Activated CD4-positive, alpha-beta T cell treated with anti-CD3 and anti-CD28 coated beads for 36 hours (primary cell): ENCODE measurements around the gene VIP. TPM values are rescaled to one million over a fixed set of nuclear protein-coding genes. Genes with fewer than 3 reads are reported as not detected.
"Not testable (repeated sequence)": the region's sequence is repeated elsewhere in the genome, so short reads cannot be mapped to it uniquely, and the experiment has no call there.

Experiments used
- ATAC-seq: fragments of 200-7000 bp; cut with Tn5 transposase; one replicate; pipeline ENCODE4 v1.10.0; 2021; ENCODE audit warnings: mild to moderate bottlenecking, moderate library complexity
- CTCF ChIA-PET: fragments of 350-600 bp; sonication (Branson Sonifier 250); formaldehyde crosslinking; loops from one replicate; lab custom pipeline; 2021; ENCODE audit warnings: antibody characterized with exemption; lab: Charles Lee
- POLR2A ChIA-PET: fragments of 350-600 bp; sonication (Branson Sonifier 250); formaldehyde crosslinking; loops from one replicate; lab custom pipeline; 2021; ENCODE audit warnings: antibody characterized with exemption, inconsistent platforms; lab: Charles Lee
- DNase-seq: peaks from one replicate; pipeline ENCODE4 v3.0.0-alpha.2; 2020
- H3K27ac Mint-ChIP-seq: one replicate; pipeline ENCODE4 v1.8.0; 2021; ENCODE audit warnings: mixed read lengths
- H3K27me3 Mint-ChIP-seq: one replicate; pipeline ENCODE4 v1.8.0; 2021; ENCODE audit warnings: mixed read lengths
- H3K36me3 Mint-ChIP-seq: one replicate; pipeline ENCODE4 v1.8.0; 2021; ENCODE audit warnings: low read depth, mixed read lengths
- H3K4me1 Mint-ChIP-seq: one replicate; pipeline ENCODE4 v1.8.0; 2021; ENCODE audit warnings: mixed read lengths
- H3K4me3 Mint-ChIP-seq: one replicate; pipeline ENCODE4 v1.8.0; 2021; ENCODE audit warnings: mild to moderate bottlenecking, moderate library complexity, mixed read lengths
- H3K9me3 Mint-ChIP-seq: one replicate; pipeline ENCODE4 v1.8.0; 2021; ENCODE audit warnings: low read depth, mixed read lengths
- intact Hi-C, 2 experiments: fragments of 100-400 bp; cut with DNase I in 1 of 2; cut with micrococcal nuclease in 1 of 2; formaldehyde crosslinking; loops; one replicate each; pipeline versions ENCODE4 v1.14.2 to v1.15.1; 2022 to 2024; cut with DNase I, micrococcal nuclease
- total RNA-seq, 2 experiments: library from RNA; stranded (reverse); gene quantifications; one replicate each; pipeline ENCODE4 v1.2.3, GENCODE V29; 2021

The VIP gene
- not detected for total RNA-seq

- POLR2A ChIA-PET: no interaction called here
- H3K4me3 Mint-ChIP-seq: no peak within 1 kb of the TSS
Observed at GRCh38 chr6:152750694-152751093, at the start of gene VIP. Gene VIP, plus strand, starts transcription at chr6:152750797. Its CDS starts 1,381 bp downstream, at chr6:152752178.

GRCh38 chr6:152701081-152701862 is 49.3 kb upstream of the VIP start:
- no peak for ATAC-seq
- Mint-ChIP-seq H3K36me3 (no peaks in the 10 kb centered on the region), H3K4me1 (no peaks in the 10 kb centered on the region), H3K27me3 (peaks cover 20% of the 10 kb centered on the region), H3K4me3 (no peak overlapping the region), H3K9me3 (no peaks in the 10 kb centered on the region), H3K27ac (no peak overlapping the region)
- intact Hi-C loops: no loop called here
- DNase-seq: no peak
- CTCF ChIA-PET: interaction anchor here (1.4 kb wide), 1 partner anchor 149 kb away, joined by 3 read pairs; no protein-coding TSS in a partner anchor
- POLR2A ChIA-PET: no interaction called here

More at GRCh38 chr6:152750694-152751093, at the start of gene VIP:
- intact Hi-C loops: no loop called here
- H3K9me3 Mint-ChIP-seq: no peaks in the 10 kb centered on the region
- no peak for DNase-seq
- H3K4me1 Mint-ChIP-seq: no peaks in the 10 kb centered on the region
- H3K27me3 Mint-ChIP-seq: no peaks in the 10 kb centered on the region
- H3K27ac Mint-ChIP-seq: no peak within 1 kb of the TSS
- no peaks in the 10 kb centered on the region for H3K36me3 Mint-ChIP-seq
- no peak for ATAC-seq
- CTCF ChIA-PET: no interaction called here

- POLR2A ChIA-PET: no interaction called here
- H3K4me1 Mint-ChIP-seq: no peaks in the 10 kb centered on the region
- peaks cover 18% of the 10 kb centered on the region for H3K27me3 Mint-ChIP-seq
Observed at GRCh38 chr6:152701863-152702401, 48.7 kb upstream of the VIP start.

GRCh38 chr6:152703750-152704149 is 46.8 kb upstream of the VIP start:
- CTCF ChIA-PET, ATAC-seq, DNase-seq, H3K36me3 Mint-ChIP-seq, POLR2A ChIA-PET, intact Hi-C loops, H3K27ac Mint-ChIP-seq, H3K4me3 Mint-ChIP-seq, H3K9me3 Mint-ChIP-seq, H3K4me1 Mint-ChIP-seq: not testable (repeated sequence)
- peaks cover 14% of the 10 kb centered on the region for H3K27me3 Mint-ChIP-seq

More at GRCh38 chr6:152701863-152702401, 48.7 kb upstream of the VIP start:
- no peak overlapping the region for H3K27ac Mint-ChIP-seq
- no peak overlapping the region for H3K4me3 Mint-ChIP-seq
- intact Hi-C loops: no loop called here
- CTCF ChIA-PET: no interaction called here
- no peaks in the 10 kb centered on the region for H3K9me3 Mint-ChIP-seq
- ATAC-seq: no peak
- no peaks in the 10 kb centered on the region for H3K36me3 Mint-ChIP-seq
- DNase-seq: no peak

- Mint-ChIP-seq H3K27ac (no peak overlapping the region), H3K36me3 (no peaks in the 10 kb centered on the region), H3K27me3 (peaks cover 14% of the 10 kb centered on the region), H3K4me1 (no peaks in the 10 kb centered on the region), H3K9me3 (peaks cover 4% of the 10 kb centered on the region), H3K4me3 (no peak overlapping the region)
- intact Hi-C loops: no loop called here
- CTCF ChIA-PET: no interaction called here
- DNase-seq (no peak), ATAC-seq (no peak)
- POLR2A ChIA-PET: no interaction called here
Observed at GRCh38 chr6:152705327-152705726, 45.3 kb upstream of the VIP start.

GRCh38 chr6:152716322-152716721 is 34.3 kb upstream of the VIP start:
- intact Hi-C loops: no loop called here
- no peaks in the 10 kb centered on the region for H3K36me3 Mint-ChIP-seq
- DNase-seq (no peak), ATAC-seq (no peak)
- peaks cover 7% of the 10 kb centered on the region for H3K9me3 Mint-ChIP-seq
- H3K4me1 Mint-ChIP-seq: no peaks in the 10 kb centered on the region
- no peak overlapping the region for H3K27ac Mint-ChIP-seq
- ChIA-PET POLR2A (no interaction called here), CTCF (no interaction called here)
- no peak overlapping the region for H3K4me3 Mint-ChIP-seq
- H3K27me3 Mint-ChIP-seq: peaks cover 1% of the 10 kb centered on the region

- H3K4me1 Mint-ChIP-seq: no peaks in the 10 kb centered on the region
- no peaks in the 10 kb centered on the region for H3K36me3 Mint-ChIP-seq
- H3K9me3 Mint-ChIP-seq: no peaks in the 10 kb centered on the region
- ATAC-seq (no peak), DNase-seq (no peak)
- no peak overlapping the region for H3K4me3 Mint-ChIP-seq
- peaks cover 5% of the 10 kb centered on the region for H3K27me3 Mint-ChIP-seq
- ChIA-PET POLR2A (no interaction called here), CTCF (interaction anchor here (0.6 kb wide), 1 partner anchor 761 kb away, joined by 3 read pairs; no protein-coding TSS in a partner anchor)
- no peak overlapping the region for H3K27ac Mint-ChIP-seq
- intact Hi-C loops: no loop called here
Observed at GRCh38 chr6:152720974-152721373, 29.6 kb upstream of the VIP start.

- DNase-seq (no peak), ATAC-seq (no peak)
- H3K9me3 Mint-ChIP-seq: no peaks in the 10 kb centered on the region
- H3K27ac Mint-ChIP-seq: no peak overlapping the region
- H3K4me1 Mint-ChIP-seq: no peaks in the 10 kb centered on the region
- peaks cover 5% of the 10 kb centered on the region for H3K27me3 Mint-ChIP-seq
- H3K4me3 Mint-ChIP-seq: no peak overlapping the region
- ChIA-PET POLR2A (no interaction called here), CTCF (no interaction called here)
- intact Hi-C loops: no loop called here
- no peaks in the 10 kb centered on the region for H3K36me3 Mint-ChIP-seq
Observed at GRCh38 chr6:152721956-152722355, 28.6 kb upstream of the VIP start.

- CTCF ChIA-PET: interaction anchor here (0.7 kb wide), 1 partner anchor 14 kb away, joined by 3 read pairs; no protein-coding TSS in a partner anchor
- intact Hi-C loops: no loop called here
Observed at GRCh38 chr6:152723398-152723797, 27.2 kb upstream of the VIP start.

GRCh38 chr6:152726313-152726712 is 24.3 kb upstream of the VIP start:
- intact Hi-C loops: no loop called here
- no peak overlapping the region for H3K27ac Mint-ChIP-seq
- ChIA-PET POLR2A (no interaction called here), CTCF (no interaction called here)
- no peaks in the 10 kb centered on the region for H3K9me3 Mint-ChIP-seq
- ATAC-seq (no peak), DNase-seq (no peak)
- H3K4me1 Mint-ChIP-seq: no peaks in the 10 kb centered on the region
- H3K4me3 Mint-ChIP-seq: no peak overlapping the region
- H3K36me3 Mint-ChIP-seq: no peaks in the 10 kb centered on the region
- H3K27me3 Mint-ChIP-seq: peaks cover 3% of the 10 kb centered on the region

More at GRCh38 chr6:152723398-152723797, 27.2 kb upstream of the VIP start:
- ATAC-seq: no peak
- Mint-ChIP-seq H3K36me3 (no peaks in the 10 kb centered on the region), H3K27ac (no peak overlapping the region), H3K4me3 (no peak overlapping the region), H3K27me3 (peaks cover 3% of the 10 kb centered on the region), H3K4me1 (no peaks in the 10 kb centered on the region), H3K9me3 (no peaks in the 10 kb centered on the region)
- POLR2A ChIA-PET: no interaction called here
- DNase-seq: no peak

GRCh38 chr6:152727507-152727906 is 23.1 kb upstream of the VIP start:
- ChIA-PET CTCF (interaction anchor here (1.2 kb wide), 1 partner anchor 221 kb away, joined by 4 read pairs; no protein-coding TSS in a partner anchor), POLR2A (no interaction called here)
- Mint-ChIP-seq H3K36me3 (no peaks in the 10 kb centered on the region), H3K9me3 (no peaks in the 10 kb centered on the region), H3K27ac (no peak overlapping the region), H3K27me3 (peaks cover 3% of the 10 kb centered on the region), H3K4me3 (no peak overlapping the region), H3K4me1 (no peaks in the 10 kb centered on the region)
- intact Hi-C loops: no loop called here
- DNase-seq: no peak
- no peak for ATAC-seq

GRCh38 chr6:152734630-152735029 is 16.0 kb upstream of the VIP start:
- Mint-ChIP-seq H3K27ac (no peak overlapping the region), H3K4me3 (no peak overlapping the region), H3K27me3 (no peaks in the 10 kb centered on the region), H3K9me3 (no peaks in the 10 kb centered on the region), H3K36me3 (no peaks in the 10 kb centered on the region), H3K4me1 (no peaks in the 10 kb centered on the region)
- DNase-seq (no peak), ATAC-seq (no peak)
- ChIA-PET POLR2A (no interaction called here), CTCF (no interaction called here)
- intact Hi-C loops: no loop called here
